NCI-H524 (cell line): ENCODE data around the gene RGPD3.
A peak's percentile ranks its signal among the peaks of the same experiment; 100 is the strongest.
"Not testable (repeated sequence)": the region's sequence is repeated elsewhere in the genome, so short reads cannot be mapped to it uniquely, and the experiment has no call there.

Source experiments
- DNase-seq, 2 experiments: peaks; one replicate each; lab custom pipeline; 2025; lab: John Stamatoyannopoulos, UW

Gene RGPD3

GRCh38 chr2:106468107-106468506 lies at the start of gene RGPD3:
Gene RGPD3 (minus strand): TSS chr2:106468413. CDS start chr2:106468288, 125 bp downstream.
- not testable (repeated sequence) for DNase-seq

DNA sequence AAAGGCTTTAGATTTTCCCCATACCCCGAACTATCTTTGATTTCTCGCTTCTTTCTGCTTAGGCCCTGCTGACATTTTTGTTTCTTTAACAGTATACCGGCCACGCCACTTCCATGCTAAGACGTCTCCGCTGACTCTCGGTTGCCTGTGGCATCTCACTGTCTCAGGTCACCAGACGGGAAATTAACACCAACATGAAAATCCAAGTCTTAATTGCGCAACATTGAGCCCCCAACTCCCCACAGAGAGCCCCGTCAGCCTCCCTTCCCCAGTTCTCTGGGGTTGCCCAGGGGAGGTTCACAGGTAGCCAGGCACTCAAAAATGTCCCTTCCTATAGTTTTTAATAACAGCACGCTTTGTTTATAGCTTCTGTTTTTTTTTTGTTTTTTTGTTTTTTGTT lies 49.1 kb upstream of the RGPD3 start:
- DNase-seq, result no peak

GRCh38 chr2:106516864-106517263 lies 48.7 kb upstream of the RGPD3 start:
- DNase-seq, result no peak

DNA sequence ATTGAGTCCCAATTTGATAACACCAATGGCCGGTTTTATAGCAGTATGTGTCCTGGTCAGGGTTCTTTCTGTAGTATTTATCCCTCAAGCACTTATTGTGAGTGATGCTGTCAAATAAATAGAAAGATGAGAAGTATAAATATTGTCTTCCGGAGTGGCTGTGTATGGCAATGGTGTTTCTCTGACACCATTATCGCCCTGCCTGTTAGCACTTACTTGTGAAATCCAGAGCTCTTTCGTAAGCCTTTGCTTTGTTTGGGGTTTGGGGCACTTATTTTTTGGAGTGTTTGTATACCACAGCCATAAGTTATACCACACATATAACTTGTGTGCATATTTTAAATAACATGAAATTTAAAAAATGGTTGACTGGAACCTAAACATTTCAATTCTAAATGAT lies 48.2 kb upstream of the RGPD3 start:
- DNase-seq, result no peak

DNA sequence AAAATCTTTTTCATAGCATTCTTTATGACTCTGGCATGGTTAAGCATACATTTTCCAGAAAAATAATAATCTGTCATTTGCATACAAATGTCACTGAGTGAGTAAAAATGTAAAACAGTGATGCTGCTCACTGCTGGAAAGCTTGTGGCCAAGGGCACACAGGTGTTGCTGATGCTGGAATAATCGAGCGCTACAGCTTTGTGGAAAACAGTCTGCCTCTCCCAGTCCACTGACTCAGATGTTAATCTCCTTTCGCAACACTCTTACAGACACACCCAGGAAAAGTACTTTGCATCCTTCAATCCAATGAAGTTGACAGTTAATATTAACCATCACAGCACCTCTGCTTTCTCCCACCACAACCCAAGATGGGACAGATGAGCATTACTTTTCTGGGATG lies 46.6 kb upstream of the RGPD3 start:
- DNase-seq, result not testable (repeated sequence)

GRCh38 chr2:106513391-106513790 lies 45.2 kb upstream of the RGPD3 start:
- not testable (repeated sequence) for DNase-seq

- not testable (repeated sequence) for DNase-seq
Measured at GRCh38 chr2:106511934-106512333, 43.7 kb upstream of the RGPD3 start.

GRCh38 chr2:106511476-106511901 lies 43.3 kb upstream of the RGPD3 start:
- not testable (repeated sequence) for DNase-seq

- not testable (repeated sequence) for DNase-seq
Measured at GRCh38 chr2:106510791-106511190, 42.6 kb upstream of the RGPD3 start.

DNA sequence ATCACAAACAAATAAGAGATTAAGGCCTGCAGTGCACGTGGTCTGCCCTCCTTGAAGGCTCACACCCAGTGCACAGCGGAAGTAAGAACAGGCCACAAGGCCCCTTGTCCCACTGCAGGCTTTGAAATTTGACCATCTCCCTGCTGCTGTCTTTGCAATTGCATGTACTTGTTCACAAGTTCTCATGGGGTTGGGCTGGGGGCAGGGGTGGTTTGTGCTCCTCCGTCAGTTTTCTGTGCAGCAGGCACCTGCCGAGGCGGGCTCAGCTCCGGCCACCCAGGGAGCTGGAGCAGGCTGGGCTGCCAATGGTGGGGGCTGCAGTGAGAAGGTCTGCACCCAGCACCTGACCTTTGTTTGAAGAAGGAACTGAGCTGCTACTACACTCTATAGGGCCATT lies 41.2 kb upstream of the RGPD3 start:
- DNase-seq, result not testable (repeated sequence)

DNA sequence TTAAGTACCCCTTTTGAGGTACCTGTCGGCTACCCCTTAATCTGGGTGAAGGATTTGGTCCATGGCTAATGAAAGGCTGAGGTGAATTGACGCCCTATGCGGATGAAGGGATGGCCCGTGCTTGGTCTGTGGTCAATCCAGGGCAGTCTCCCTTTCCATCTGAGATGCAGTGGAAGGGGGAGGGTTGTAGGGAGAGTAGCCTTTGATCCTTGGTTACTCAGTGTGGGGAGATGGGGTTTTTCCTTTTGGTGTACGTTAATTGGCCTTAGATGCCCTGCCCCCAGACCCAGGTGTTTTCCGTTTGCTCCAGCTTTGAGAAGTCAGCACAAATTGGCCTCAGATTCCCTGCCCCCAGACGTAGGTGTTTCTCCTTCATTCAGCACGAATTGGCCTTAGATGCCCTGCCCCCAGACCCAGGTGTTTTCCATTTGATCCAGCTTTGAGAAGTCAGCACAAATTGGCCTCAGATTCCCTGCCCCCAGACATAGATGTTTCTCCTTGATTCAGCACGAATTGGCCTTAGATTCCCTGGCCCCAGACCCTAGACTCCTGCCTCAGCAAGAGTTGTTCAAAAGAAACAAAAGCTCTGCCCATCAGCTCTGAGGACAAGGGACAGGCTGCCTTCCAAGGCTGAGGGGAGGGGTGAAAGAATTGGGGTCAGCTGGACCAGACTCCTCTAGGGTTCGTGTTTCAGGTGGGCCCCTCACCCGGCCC lies 40.6 kb upstream of the RGPD3 start:
- DNase-seq, result not testable (repeated sequence)

DNA sequence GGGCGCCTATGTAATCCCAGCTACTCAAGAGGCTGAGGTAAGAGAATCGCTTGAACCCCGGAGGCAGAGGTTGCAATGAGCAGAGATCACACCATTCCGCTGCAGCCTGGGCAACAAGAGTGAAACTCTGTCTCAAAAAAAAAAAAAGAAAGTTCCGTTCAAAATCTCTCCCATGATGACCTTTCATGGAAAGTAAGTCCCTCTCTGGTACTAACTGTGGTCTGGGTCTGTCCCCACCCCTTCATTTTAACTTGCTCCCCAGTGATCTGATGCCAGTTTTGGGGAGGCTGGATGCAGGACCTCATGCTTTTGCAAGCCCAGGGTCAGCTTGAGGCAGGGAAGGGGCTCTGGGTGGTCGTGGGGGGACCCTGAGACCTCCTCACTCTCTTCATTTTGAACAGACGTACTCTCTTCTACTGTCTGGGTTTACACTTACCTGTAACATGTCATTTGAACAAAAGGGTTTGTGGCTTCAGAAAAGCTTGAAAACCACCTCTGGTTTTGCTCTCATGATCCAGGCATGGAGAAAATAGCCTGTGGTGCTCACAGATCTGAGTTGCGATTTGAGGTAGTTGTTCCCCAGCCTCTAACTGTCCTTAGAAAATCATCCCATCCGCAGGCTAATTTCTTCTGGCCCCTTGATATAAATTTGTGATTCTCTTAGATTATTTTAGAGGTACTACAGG lies 37.9 kb upstream of the RGPD3 start:
- not testable (repeated sequence) for DNase-seq

DNA sequence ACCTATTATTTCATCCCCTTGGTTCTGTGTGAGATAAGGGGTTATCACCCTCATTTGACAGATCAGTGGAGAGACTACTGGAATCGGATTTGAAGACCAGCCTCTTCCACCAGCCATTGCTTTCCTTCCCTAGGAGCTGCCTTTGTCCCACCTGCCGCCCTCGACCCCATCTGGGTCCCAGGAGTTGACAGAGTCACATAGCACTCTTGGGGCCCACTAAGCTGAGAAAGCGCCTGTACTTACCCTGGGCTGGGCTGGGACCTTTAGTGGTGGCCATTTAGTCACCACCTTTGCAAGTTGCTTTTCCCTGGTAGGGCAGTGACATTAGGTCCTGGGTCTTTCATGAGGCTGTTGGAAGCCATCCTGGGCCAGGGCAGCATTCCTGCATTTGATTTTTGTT lies 36.6 kb upstream of the RGPD3 start:
- DNase-seq, result not testable (repeated sequence)

DNA sequence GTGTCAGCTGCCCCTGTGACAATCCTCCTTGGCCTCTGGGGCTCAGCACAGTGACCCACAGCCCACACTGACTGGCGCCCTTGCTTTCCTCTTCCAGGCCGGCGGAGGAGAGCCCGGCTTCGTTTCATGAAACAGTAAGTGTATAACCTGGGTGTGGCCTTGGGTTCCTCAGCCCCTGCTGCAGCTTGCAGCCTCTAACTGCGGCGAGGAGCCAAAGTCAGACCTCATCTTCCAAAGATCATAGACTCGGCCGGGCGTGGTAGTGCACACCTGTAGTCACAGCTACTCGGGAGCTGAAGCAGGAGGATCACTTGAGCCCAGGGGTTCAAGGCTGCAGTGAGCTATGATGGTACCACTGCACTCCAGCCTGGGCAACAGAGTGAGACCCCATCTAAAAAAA lies 36.0 kb upstream of the RGPD3 start:
- DNase-seq, result not testable (repeated sequence)

- not testable (repeated sequence) for DNase-seq
Measured at GRCh38 chr2:106502351-106502750, 34.1 kb upstream of the RGPD3 start.

DNA sequence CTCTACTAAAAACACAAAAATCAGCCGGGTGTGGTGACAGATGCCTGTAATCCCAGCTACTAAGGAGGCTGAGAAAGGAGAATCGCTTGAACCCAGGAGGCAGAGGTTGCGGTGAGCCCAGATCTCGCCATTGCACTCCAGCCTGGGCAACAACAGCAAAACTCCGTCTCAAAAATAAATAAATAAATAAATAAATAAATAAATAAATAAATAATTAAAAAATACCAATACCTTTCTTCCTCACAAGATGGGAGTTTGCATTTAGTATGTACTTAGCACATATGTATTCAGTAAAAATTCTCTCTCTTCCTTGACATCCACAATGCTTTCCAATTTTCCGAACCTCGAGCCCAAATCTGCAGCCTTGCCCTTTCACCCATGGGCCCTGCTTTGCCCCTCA lies 32.1 kb upstream of the RGPD3 start:
- DNase-seq, result not testable (repeated sequence)

GRCh38 chr2:106498549-106498948 lies 30.3 kb upstream of the RGPD3 start:
- not testable (repeated sequence) for DNase-seq

DNA sequence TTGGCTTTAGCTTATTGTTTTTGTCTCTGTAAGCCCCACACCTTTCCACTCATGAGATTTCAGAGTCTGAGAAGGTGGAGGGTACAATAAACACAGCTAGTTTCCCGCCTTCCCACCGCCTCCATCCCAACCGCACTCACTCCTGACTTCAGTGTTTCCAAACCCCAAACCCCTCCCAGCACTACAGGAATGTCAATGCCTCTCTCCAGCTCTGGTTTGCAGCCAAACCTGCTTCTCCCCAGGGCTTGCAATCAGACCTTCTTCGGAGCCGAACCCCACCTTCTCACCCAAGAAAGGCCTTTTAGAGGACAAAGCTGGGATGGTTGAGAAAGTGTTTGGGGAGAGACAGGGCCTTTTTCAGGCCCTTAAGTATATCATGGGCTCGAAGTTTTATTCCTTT lies 24.7 kb upstream of the RGPD3 start:
- not testable (repeated sequence) for DNase-seq

GRCh38 chr2:106492399-106492798 lies 24.2 kb upstream of the RGPD3 start:
- peak in 1 of 2 experiments; percentile 37 for DNase-seq

GRCh38 chr2:106489701-106490100 lies 21.5 kb upstream of the RGPD3 start:
- DNase-seq, result not testable (repeated sequence)

- DNase-seq, result not testable (repeated sequence)
Measured at GRCh38 chr2:106487386-106488191, 19.4 kb upstream of the RGPD3 start.
